Astrocyte of the spinal cord (primary cell): ENCODE data around the gene TRH.
A peak's percentile ranks its signal among the peaks of the same experiment; 100 is the strongest.

ENCODE experiments used
- DNase-seq: peaks from one replicate; pipeline ENCODE4 v3.0.0; 2011; ENCODE audit warnings: low read depth, low spot score
- H3K4me3 ChIP-seq: 2 replicates; pipeline ENCODE4 v1.5.1; 2011; ENCODE audit warnings: low read depth, mild to moderate bottlenecking, low read length, moderate library complexity
- in situ Hi-C: cut with HindIII; loops from 2 replicates; pipeline ENCODE4 v1.10.0; 2017; ENCODE audit warnings: low sequenced_read_pairs
- TF ChIP-seq, protein P1 (sequence below): IDR thresholded peaks from 2 replicates; pipeline ENCODE4 v1.5.1; 2012; ENCODE audit warnings: low read depth, mild to moderate bottlenecking, low read length, inconsistent platforms

TRH gene, protein sequence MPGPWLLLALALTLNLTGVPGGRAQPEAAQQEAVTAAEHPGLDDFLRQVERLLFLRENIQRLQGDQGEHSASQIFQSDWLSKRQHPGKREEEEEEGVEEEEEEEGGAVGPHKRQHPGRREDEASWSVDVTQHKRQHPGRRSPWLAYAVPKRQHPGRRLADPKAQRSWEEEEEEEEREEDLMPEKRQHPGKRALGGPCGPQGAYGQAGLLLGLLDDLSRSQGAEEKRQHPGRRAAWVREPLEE

DNA sequence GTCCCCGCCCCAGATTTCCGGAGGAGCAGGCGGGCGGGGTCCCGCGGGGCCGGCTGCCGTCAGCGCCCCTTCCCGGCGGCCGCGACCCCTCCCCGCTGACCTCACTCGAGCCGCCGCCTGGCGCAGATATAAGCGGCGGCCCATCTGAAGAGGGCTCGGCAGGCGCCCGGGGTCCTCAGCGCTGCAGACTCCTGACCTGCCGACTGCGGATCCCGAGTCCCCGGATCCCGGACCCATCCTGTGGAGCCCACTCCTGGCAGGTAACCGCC, at the start of gene TRH:
TRH (plus strand) TSS at position 157 of the 269 bp plus-strand sequence. CDS start 1,097 bp downstream, outside the sequence.
- DNase-seq, result no peak
- H3K4me3 ChIP-seq, result no peak within 1 kb of the TSS
- TF ChIP-seq, protein P1, sequence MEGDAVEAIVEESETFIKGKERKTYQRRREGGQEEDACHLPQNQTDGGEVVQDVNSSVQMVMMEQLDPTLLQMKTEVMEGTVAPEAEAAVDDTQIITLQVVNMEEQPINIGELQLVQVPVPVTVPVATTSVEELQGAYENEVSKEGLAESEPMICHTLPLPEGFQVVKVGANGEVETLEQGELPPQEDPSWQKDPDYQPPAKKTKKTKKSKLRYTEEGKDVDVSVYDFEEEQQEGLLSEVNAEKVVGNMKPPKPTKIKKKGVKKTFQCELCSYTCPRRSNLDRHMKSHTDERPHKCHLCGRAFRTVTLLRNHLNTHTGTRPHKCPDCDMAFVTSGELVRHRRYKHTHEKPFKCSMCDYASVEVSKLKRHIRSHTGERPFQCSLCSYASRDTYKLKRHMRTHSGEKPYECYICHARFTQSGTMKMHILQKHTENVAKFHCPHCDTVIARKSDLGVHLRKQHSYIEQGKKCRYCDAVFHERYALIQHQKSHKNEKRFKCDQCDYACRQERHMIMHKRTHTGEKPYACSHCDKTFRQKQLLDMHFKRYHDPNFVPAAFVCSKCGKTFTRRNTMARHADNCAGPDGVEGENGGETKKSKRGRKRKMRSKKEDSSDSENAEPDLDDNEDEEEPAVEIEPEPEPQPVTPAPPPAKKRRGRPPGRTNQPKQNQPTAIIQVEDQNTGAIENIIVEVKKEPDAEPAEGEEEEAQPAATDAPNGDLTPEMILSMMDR, result no peak
- in situ Hi-C loops, result no loop called here

DNA sequence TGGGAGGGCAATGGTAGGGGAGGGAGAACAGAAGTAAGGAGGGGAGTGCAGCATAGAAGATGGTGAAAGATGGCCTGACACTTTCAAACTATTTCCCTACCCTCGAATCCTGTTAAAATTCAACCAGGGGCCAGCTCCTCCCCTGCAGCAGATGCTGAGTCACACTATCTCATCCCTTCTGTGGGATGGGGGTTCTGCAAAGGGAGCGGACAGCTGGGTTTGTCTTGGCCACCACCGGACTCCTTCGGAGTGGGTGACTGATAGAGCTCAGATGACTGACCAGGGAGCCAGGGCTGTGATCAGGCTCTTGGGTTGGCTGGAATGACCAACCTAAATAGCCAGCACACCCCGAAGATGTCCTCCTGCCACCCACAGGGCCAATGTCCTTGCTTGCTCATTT, 47.4 kb upstream of the TRH start:
- H3K4me3 ChIP-seq, result no peak overlapping the region
- in situ Hi-C loops, result no loop called here
- no peak for DNase-seq
- TF ChIP-seq, protein P1, result no peak

DNA sequence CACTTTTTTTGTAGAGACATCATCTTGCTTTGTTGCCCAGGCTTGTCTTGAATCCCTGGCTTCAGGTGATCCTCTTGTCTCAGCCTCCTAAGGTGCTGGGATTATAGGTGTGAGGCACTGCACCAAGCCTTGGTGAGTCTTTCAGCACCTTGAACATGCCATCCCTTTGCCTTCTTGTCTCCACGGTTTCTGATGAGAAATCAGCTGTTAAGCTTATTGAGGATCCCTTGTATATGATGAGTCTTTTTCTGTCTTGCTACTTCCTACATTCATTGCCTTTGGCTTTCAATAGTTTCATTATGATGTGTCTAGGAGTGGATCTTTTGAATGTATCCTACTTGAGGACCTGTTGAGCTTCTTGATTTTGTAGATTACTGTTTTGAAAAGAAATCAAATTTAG, 45.1 kb upstream of the TRH start:
- TF ChIP-seq, protein P1, result no peak
- in situ Hi-C loops, result no loop called here
- H3K4me3 ChIP-seq, result no peak overlapping the region
- no peak for DNase-seq

DNA sequence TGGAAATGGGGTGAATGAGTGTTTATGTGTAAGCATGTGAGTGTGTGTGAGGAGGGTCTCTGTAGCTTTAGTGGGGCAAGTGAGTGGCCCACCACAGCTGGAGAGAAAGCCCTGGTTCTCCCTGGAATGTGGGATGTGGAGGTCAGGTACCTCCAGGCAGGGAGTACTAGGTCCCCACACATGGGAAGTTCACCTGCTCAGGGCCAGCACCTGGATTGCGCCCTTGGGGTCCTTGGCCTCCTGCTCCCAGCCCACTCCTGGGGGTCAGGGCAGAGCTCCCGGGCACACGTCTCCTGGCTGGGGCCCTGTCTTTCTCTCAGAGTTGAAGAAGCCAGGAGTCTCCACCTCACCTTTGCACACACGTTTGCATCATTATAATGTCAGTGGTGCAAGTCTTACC, 41.0 kb upstream of the TRH start:
- TF ChIP-seq, protein P1, result no peak
- in situ Hi-C loops, result no loop called here
- no peak overlapping the region for H3K4me3 ChIP-seq
- DNase-seq, result no peak

DNA sequence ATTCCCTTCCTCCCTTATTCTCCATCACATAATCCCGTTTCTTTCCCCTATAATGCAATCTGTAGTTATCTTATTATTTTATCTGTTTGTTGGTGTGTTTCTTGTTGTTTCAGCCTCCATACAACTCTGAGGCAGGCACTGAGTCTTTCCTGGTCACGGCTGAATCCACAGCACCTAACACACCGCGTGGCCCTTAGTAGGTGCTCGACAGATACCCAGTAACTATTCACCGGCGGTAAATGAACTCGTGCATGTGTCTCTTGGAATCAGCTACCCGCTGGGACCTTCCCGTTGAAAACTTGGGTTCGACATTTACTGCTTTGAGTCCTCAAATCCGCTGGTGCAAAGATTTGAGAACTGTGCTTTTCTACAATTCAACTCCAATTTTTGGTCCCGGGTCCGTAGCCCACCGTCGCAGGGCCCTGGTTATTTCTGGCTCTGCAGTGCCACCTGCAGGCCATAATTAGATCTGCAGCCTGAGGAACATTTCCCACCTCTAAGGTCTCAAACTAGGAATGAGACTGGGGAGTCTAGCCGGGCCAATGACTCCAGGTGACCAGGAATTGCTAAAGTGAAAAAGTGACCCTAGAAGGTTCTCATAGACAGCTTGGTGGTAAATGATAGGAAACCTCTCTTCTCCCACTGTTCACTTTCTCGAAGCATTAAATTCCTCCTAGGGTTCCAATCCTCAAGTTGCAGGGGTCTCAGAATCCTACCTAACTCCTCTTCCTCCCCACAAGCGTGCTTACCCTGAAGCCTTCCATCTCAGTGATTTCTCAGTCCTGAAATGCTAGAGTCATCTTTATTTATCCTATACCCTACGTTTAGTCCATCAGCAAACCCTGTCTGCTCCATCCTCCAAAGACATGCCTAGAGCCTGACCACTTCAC, 40.0 kb upstream of the TRH start:
- DNase-seq, result peak; percentile 28
- TF ChIP-seq, protein P1, result peak; percentile 86
- in situ Hi-C loops, result no loop called here
- H3K4me3 ChIP-seq, result no peak overlapping the region

DNA sequence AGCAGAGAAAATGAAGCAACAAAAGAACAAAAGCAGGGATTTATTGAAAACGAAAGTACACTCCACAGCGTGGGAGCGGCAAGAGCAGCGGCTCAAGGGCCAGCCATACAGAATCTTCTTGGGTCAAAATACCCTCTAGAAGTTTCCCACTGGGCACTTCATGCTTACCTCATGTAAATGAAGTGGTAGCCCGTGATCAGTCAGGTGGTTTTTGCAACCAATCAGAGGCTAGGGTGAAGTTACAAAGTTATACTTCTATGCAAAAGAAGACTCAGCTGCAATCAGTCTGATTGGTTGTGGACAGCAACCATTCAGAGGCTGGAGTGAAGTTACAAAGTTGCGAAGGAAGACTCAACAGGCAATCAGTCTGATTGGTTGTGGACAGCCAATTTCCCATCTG, 37.8 kb upstream of the TRH start:
- peak overlapping the region; percentile 35 for H3K4me3 ChIP-seq
- TF ChIP-seq, protein P1, result no peak
- DNase-seq, result peak; percentile 84
- in situ Hi-C loops, result no loop called here
